Body of pancreas (tissue), 4 donors: ENCODE measurements around the gene EWSR1. TPM values are rescaled to one million over a fixed set of nuclear protein-coding genes. Genes with fewer than 3 reads are reported as not detected.

Experiments
- ATAC-seq: fragments of 150-250 bp; one replicate; pipeline ENCODE4 v1.9.1; 2016
- DNase-seq, 4 donors: peaks; one replicate each; pipeline ENCODE4 v3.0.0-alpha.2; 2019
- H3K27ac ChIP-seq, 4 donors: fragments of 200-600 bp; sonication (generic); 1 replicate in 3 of 4; 2 replicates in 1 of 4; pipeline versions ENCODE4 v1.5.1 to v1.6.1; 2016 to 2019; ENCODE audit warnings: mild to moderate bottlenecking in 1 of 4, mixed read lengths in 1 of 4, moderate library complexity in 1 of 4
- H3K27me3 ChIP-seq, 2 donors: fragments of 200-600 bp; sonication (generic); one replicate each; pipeline ENCODE4 v1.6.0; 2016; ENCODE audit warnings: mild to moderate bottlenecking in 1 of 2
- H3K36me3 ChIP-seq, 2 donors: fragments of 200-600 bp; sonication (generic); replicated peaks in 1 of 2; 2 replicates each; pipeline ENCODE4 v1.5.1; 2016; ENCODE audit warnings: low read depth in 2 of 2; ENCODE audit not compliant: insufficient read depth in 1 of 2
- H3K4me1 ChIP-seq: fragments of 200-600 bp; sonication (generic); one replicate; pipeline ENCODE4 v1.6.0; 2016
- H3K4me3 ChIP-seq, 2 donors: fragments of 200-600 bp; sonication (generic); 1 replicate in 1 of 2; 2 replicates in 1 of 2; pipeline ENCODE4 v1.5.1; 2016 to 2019
- H3K9me3 ChIP-seq, 3 donors: fragments of 200-600 bp; sonication (generic); 1 replicate in 2 of 3; 2 replicates in 1 of 3; pipeline ENCODE4 v1.5.1; 2016
- CTCF ChIP-seq, 7 experiments: fragments of 450-650 bp in 4 of 7; fragments of 200-600 bp in 3 of 7; sonication (generic) in 3 of 7; IDR thresholded peaks; one replicate each; pipeline ENCODE4 v1.5.1; 2016 to 2019; ENCODE audit warnings: antibody characterized with exemption in 7 of 7
- POLR2A ChIP-seq, 3 donors: fragments of 450-650 bp; IDR thresholded peaks; one replicate each; pipeline ENCODE4 v1.6.1; 2016; ENCODE audit warnings: antibody characterized with exemption in 3 of 3, mild to moderate bottlenecking in 2 of 3
- WGBS, 2 donors: methylation state at CpG; one replicate each; pipeline ENCODE4 v1.1.5; 2017; 5-methylcytosine and 5-hydroxymethylcytosine counted together
- intact Hi-C: fragments of 100-400 bp; cut with DNase I; formaldehyde crosslinking; loops from one replicate; pipeline ENCODE4 v1.15.1; 2023
- total RNA-seq, 2 donors: library from RNA; depleted of rRNA; stranded (reverse); fragments of >200 nt; gene quantifications; one replicate each; pipeline ENCODE4 v1.1.0, GENCODE V29; 2016

EWSR1 gene
- total RNA-seq, 2 donors from 2014 or later: 142 to 175 TPM

- WGBS, 2 donors: 87 to 90% methylated on average over 8 to 10 of the region's 10 CpGs
- no peak overlapping the region for H3K4me3 ChIP-seq
- H3K27ac ChIP-seq: no peak overlapping the region
Measured at GRCh38 chr22:29251981-29252911, 15.8 kb upstream of the EWSR1 start.

GRCh38 chr22:29253561-29254285 is 14.3 kb upstream of the EWSR1 start:
- ATAC-seq (no peak), DNase-seq (no peak)
- Histone ChIP-seq H3K9me3 (no peaks in the 10 kb centered on the region), H3K36me3 (no peaks in the 10 kb centered on the region), H3K27ac (no peak overlapping the region), H3K27me3 (no peaks in the 10 kb centered on the region), H3K4me3 (no peak overlapping the region), H3K4me1 (no peaks in the 10 kb centered on the region)
- TF ChIP-seq CTCF (IDR thresholded peaks at IDR 0.05): no peak
- no peak for TF ChIP-seq POLR2A (IDR thresholded peaks at IDR 0.05)
- intact Hi-C loops: loop anchor here (10.0 kb wide), 1 partner anchor 189 kb away; the partner anchor contains the start of gene C22orf31
- WGBS, 2 donors: 81 to 86% methylated on average over 13 to 14 of the region's 14 CpGs

More at GRCh38 chr22:29251981-29252911, 15.8 kb upstream of the EWSR1 start:
- DNase-seq (no peak), ATAC-seq (no peak)
- intact Hi-C loops: loop anchor here (10.0 kb wide), 1 partner anchor 187 kb away; the partner anchor contains the start of gene C22orf31
- Histone ChIP-seq H3K9me3 (no peaks in the 10 kb centered on the region), H3K36me3 (no peaks in the 10 kb centered on the region), H3K27me3 (no peaks in the 10 kb centered on the region), H3K4me1 (no peaks in the 10 kb centered on the region)
- TF ChIP-seq POLR2A (IDR thresholded peaks at IDR 0.05) (no peak), CTCF (IDR thresholded peaks at IDR 0.05) (no peak)

GRCh38 chr22:29254286-29254660 is 13.8 kb upstream of the EWSR1 start:
- ATAC-seq (no peak), DNase-seq (no peak)
- TF ChIP-seq CTCF (IDR thresholded peaks at IDR 0.05) (no peak), POLR2A (IDR thresholded peaks at IDR 0.05) (no peak)
- H3K36me3 ChIP-seq: no peaks in the 10 kb centered on the region
- no peaks in the 10 kb centered on the region for H3K4me1 ChIP-seq
- H3K27me3 ChIP-seq: no peaks in the 10 kb centered on the region
- no peak overlapping the region for H3K4me3 ChIP-seq
- intact Hi-C loops: loop anchor here (10.0 kb wide), 1 partner anchor 189 kb away; the partner anchor contains the start of gene C22orf31
- 40 to 71% methylated on average over 2 to 4 of the region's 4 CpGs for WGBS, 2 donors
- H3K9me3 ChIP-seq: no peaks in the 10 kb centered on the region
- H3K27ac ChIP-seq: no peak overlapping the region

GRCh38 chr22:29255064-29255621 is 12.9 kb upstream of the EWSR1 start:
- H3K27ac ChIP-seq: no peak overlapping the region
- ATAC-seq (no peak), DNase-seq (no peak)
- no peak for TF ChIP-seq CTCF (IDR thresholded peaks at IDR 0.05)
- no peak for TF ChIP-seq POLR2A (IDR thresholded peaks at IDR 0.05)
- H3K27me3 ChIP-seq: no peaks in the 10 kb centered on the region
- no peak overlapping the region for H3K4me3 ChIP-seq
- WGBS, 2 donors: 91 to 92% methylated on average over 9 to 10 of the region's 11 CpGs
- H3K4me1 ChIP-seq: no peaks in the 10 kb centered on the region
- intact Hi-C loops: loop anchor here (10.0 kb wide), 1 partner anchor 190 kb away; the partner anchor contains the start of gene C22orf31
- H3K36me3 ChIP-seq: no peaks in the 10 kb centered on the region
- no peaks in the 10 kb centered on the region for H3K9me3 ChIP-seq
